Caco-2 (cell line): ENCODE results near the gene FGF2. TPM values are rescaled to one million over a fixed set of nuclear protein-coding genes. Genes with fewer than 3 reads are reported as not detected.

Experiments used
- BruUV-seq: library from RNA; stranded (reverse); fragments of 400-500 nt; replicated peaks from 2 replicates; lab custom pipeline; 2021; lab: Mats Ljungman, UMichigan
- CTCF ChIA-PET: fragments of 300-600 bp; sonication (Branson Sonifier 250); formaldehyde crosslinking; loops from one replicate; lab custom pipeline; 2022; ENCODE audit warnings: antibody characterized with exemption; lab: Charles Lee
- POLR2A ChIA-PET: fragments of 300-600 bp; sonication (Branson Sonifier 250); formaldehyde crosslinking; loops from one replicate; lab custom pipeline; 2022; ENCODE audit warnings: antibody characterized with exemption; lab: Charles Lee
- DNase-seq, 2 experiments: peaks; one replicate each; pipeline versions ENCODE4 v3.0.0 to v3.0.0-alpha.2; 2020 to 2022
- H3K27me3 ChIP-seq: replicated peaks from 2 replicates; pipeline ENCODE4 v1.6.0; 2011; ENCODE audit warnings: low read length; ENCODE audit not compliant: control insufficient read depth, insufficient read depth
- H3K36me3 ChIP-seq: 2 replicates; pipeline ENCODE4 v1.5.1; 2011; ENCODE audit warnings: low read length; ENCODE audit not compliant: control insufficient read depth, insufficient read depth
- H3K4me1 ChIP-seq: fragments of 250-450 bp; sonication (Bioruptor Pico); 2 replicates; pipeline ENCODE4 v1.5.1; 2020; ENCODE audit warnings: mild to moderate bottlenecking
- H3K4me3 ChIP-seq: 2 replicates; pipeline ENCODE4 v1.5.1; 2011; ENCODE audit warnings: low read depth, mild to moderate bottlenecking, control low read depth, low read length
- H3K9me3 ChIP-seq: fragments of 250-450 bp; sonication (Bioruptor Pico); 2 replicates; pipeline ENCODE4 v1.5.1; 2020; ENCODE audit warnings: mild to moderate bottlenecking, moderate library complexity
- H3K27ac Mint-ChIP-seq: one replicate; pipeline ENCODE4 v1.8.0; 2022; ENCODE audit warnings: mixed read lengths; ENCODE audit not compliant: unreplicated experiment
- H3K27me3 Mint-ChIP-seq: one replicate; pipeline ENCODE4 v1.8.0; 2022; ENCODE audit warnings: mixed read lengths; ENCODE audit not compliant: insufficient read depth, unreplicated experiment
- H3K36me3 Mint-ChIP-seq: one replicate; pipeline ENCODE4 v1.8.0; 2022; ENCODE audit warnings: mild to moderate bottlenecking, mixed read lengths; ENCODE audit not compliant: insufficient read depth, unreplicated experiment
- H3K4me1 Mint-ChIP-seq: one replicate; pipeline ENCODE4 v1.8.0; 2022; ENCODE audit warnings: low read depth, mixed read lengths; ENCODE audit not compliant: unreplicated experiment
- H3K4me3 Mint-ChIP-seq: one replicate; pipeline ENCODE4 v1.8.0; 2022; ENCODE audit warnings: mild to moderate bottlenecking, moderate library complexity, mixed read lengths; ENCODE audit not compliant: unreplicated experiment
- H3K9me3 Mint-ChIP-seq: one replicate; pipeline ENCODE4 v1.8.0; 2022; ENCODE audit warnings: mixed read lengths; ENCODE audit not compliant: unreplicated experiment
- CTCF ChIP-seq, 2 experiments: fragments of 200-600 bp in 1 of 2; IDR thresholded peaks; 1 replicate in 1 of 2; 2 replicates in 1 of 2; pipeline versions ENCODE4 v1.5.1 to v1.8.0; 2011 to 2022; ENCODE audit warnings: antibody characterized with exemption in 1 of 2, control low read depth in 1 of 2, inconsistent platforms in 1 of 2, low read depth in 1 of 2, low read length in 1 of 2, mild to moderate bottlenecking in 1 of 2, moderate library complexity in 1 of 2; ENCODE audit not compliant: insufficient read depth in 1 of 2, severe bottlenecking in 1 of 2, unreplicated experiment in 1 of 2
- intact Hi-C: fragments of 100-400 bp; cut with micrococcal nuclease; formaldehyde crosslinking; loops from one replicate; pipeline ENCODE4 v1.10.0; 2022; ENCODE audit not compliant: unreplicated experiment
- total RNA-seq: library from RNA; stranded (reverse); gene quantifications from 2 replicates; pipeline ENCODE4 v1.2.3, GENCODE V29; 2022

Gene FGF2
- total RNA-seq, 1 experiment from 2014 or later: 0.20 TPM

DNA sequence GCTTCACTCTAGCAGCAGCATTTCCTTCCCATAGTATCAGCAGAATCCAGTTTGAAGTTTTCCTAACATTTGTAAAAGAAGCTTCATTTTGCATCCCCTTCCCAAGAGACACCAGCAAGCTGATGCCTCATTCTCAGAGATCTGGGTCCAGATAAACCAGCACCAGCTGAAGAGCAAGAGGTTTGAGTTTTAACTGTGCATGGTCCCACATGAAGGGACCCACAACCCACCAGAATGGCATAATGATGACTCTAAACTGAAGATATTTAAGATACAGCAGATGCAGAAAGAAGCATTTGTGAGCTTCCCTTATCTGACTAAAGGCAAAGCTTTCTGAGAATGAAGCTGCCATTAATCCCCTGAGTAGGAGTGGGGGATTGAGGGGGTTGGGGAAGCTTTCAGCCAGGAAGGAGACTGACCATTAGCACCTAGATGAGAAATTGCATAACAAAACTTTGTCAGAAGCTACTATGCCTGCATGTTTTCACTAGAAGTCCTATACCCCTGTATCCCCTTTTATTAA, 77.2 kb downstream of the FGF2 start:
- H3K36me3 Mint-ChIP-seq: no peaks in the 10 kb centered on the region
- BruUV-seq: no TSS peak
- ChIA-PET CTCF (no interaction called here), POLR2A (no interaction called here)
- no peaks in the 10 kb centered on the region for H3K4me1 Mint-ChIP-seq
- no peak overlapping the region for H3K4me3 ChIP-seq
- H3K4me3 Mint-ChIP-seq: no peak overlapping the region
- no peaks in the 10 kb centered on the region for H3K27me3 Mint-ChIP-seq
- no peak for TF ChIP-seq CTCF (IDR thresholded peaks at IDR 0.05; ENCODE audit: insufficient read depth in 1 of 2, low read depth in 1 of 2, low read length in 1 of 2, severe bottlenecking in 1 of 2, unreplicated experiment in 1 of 2)
- intact Hi-C loops: no loop called here
- no peaks in the 10 kb centered on the region for H3K36me3 ChIP-seq
- H3K9me3 Mint-ChIP-seq: no peaks in the 10 kb centered on the region
- H3K27me3 ChIP-seq: no peaks in the 10 kb centered on the region
- H3K4me1 ChIP-seq: no peaks in the 10 kb centered on the region
- no peaks in the 10 kb centered on the region for H3K9me3 ChIP-seq
- DNase-seq: no peak
- H3K27ac Mint-ChIP-seq: no peak overlapping the region

DNA sequence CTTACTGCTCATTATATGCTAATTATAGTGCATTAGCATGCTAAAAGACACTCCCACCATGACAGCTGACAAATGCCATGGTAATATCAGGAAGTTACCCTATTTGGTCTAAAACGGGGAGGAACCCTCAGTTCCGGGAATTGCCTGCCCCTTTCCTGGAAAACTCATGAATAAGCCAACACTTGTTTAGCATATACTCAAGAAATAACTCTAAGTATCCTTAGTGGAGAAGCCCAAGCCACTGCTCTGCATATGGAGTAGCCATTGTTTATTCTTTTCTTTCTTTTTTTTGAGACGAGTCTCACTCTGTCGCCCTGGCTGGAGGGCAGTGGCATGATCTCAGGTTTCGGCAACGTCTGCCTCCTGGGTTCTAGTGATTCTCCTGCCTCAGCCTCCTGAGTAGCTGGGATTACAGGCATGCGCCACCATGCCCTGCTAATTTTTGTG, 80.3 kb downstream of the FGF2 start:
- H3K4me1 Mint-ChIP-seq: no peaks in the 10 kb centered on the region
- H3K4me3 Mint-ChIP-seq: no peak overlapping the region
- Histone ChIP-seq H3K4me1 (no peaks in the 10 kb centered on the region), H3K4me3 (no peak overlapping the region), H3K9me3 (no peaks in the 10 kb centered on the region), H3K36me3 (no peaks in the 10 kb centered on the region), H3K27me3 (no peaks in the 10 kb centered on the region)
- no peak overlapping the region for H3K27ac Mint-ChIP-seq
- POLR2A ChIA-PET: no interaction called here
- no peaks in the 10 kb centered on the region for H3K27me3 Mint-ChIP-seq
- no TSS peak for BruUV-seq
- no peaks in the 10 kb centered on the region for H3K9me3 Mint-ChIP-seq
- no peak for DNase-seq
- CTCF ChIA-PET: no interaction called here
- H3K36me3 Mint-ChIP-seq: no peaks in the 10 kb centered on the region
- no peak for TF ChIP-seq CTCF (IDR thresholded peaks at IDR 0.05; ENCODE audit: insufficient read depth in 1 of 2, low read depth in 1 of 2, low read length in 1 of 2, severe bottlenecking in 1 of 2, unreplicated experiment in 1 of 2)
- intact Hi-C loops: no loop called here

GRCh38 chr4:122908223-122908622, 81.6 kb downstream of the FGF2 start:
- Mint-ChIP-seq H3K9me3 (no peaks in the 10 kb centered on the region), H3K36me3 (no peaks in the 10 kb centered on the region), H3K4me3 (no peak overlapping the region), H3K27ac (no peak overlapping the region), H3K27me3 (no peaks in the 10 kb centered on the region), H3K4me1 (no peaks in the 10 kb centered on the region)
- H3K4me3 ChIP-seq: no peak overlapping the region
- H3K36me3 ChIP-seq: no peaks in the 10 kb centered on the region
- no peaks in the 10 kb centered on the region for H3K27me3 ChIP-seq
- no peaks in the 10 kb centered on the region for H3K9me3 ChIP-seq
- POLR2A ChIA-PET: no interaction called here
- intact Hi-C loops: no loop called here
- no peaks in the 10 kb centered on the region for H3K4me1 ChIP-seq
- CTCF ChIA-PET: no interaction called here
- TF ChIP-seq CTCF (IDR thresholded peaks at IDR 0.05; ENCODE audit: insufficient read depth in 1 of 2, low read depth in 1 of 2, low read length in 1 of 2, severe bottlenecking in 1 of 2, unreplicated experiment in 1 of 2): no peak
- no TSS peak for BruUV-seq
- no peak for DNase-seq
